ENCODE data around the gene ACTN2. TPM values are rescaled to one million over a fixed set of nuclear protein-coding genes. Genes with fewer than 3 reads are reported as not detected.

Gene ACTN2
- total RNA-seq, 1 experiment from 2014 or later: 0.49 TPM

DNA sequence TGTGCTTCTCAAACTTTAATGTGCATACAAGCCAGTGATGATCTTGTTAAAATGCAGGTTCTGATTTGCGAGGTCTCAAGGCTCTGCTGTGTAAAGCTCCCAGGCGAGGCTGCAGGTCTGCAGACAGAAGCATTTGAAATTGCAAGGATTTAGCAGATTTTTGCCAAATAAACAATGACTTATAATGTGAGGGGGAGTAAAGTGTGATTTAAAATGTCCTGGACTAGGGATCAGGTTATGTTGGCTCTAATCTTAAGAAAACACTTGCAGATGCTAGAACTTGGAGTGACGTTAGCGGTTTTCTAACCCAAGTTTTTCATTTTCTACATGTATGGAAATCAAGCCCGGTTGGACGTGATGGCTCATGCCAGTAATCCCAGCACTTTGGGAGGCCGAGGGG is 16.2 kb upstream of the ACTN2 start:
- intact Hi-C loops (cut with micrococcal nuclease; ENCODE audit: unreplicated experiment) (no loop called here), in situ Hi-C loops (cut with HindIII; ENCODE audit: low pct_unique_long_range_greater_than_20kb, low sequenced_read_pairs) (no loop called here)
- Histone ChIP-seq H3K9me3 (ENCODE audit: control insufficient read depth, insufficient read depth, low read depth, low read length) (no peaks in the 10 kb centered on the region), H3K27me3 (ENCODE audit: control insufficient read depth, insufficient read depth, low read length) (0 out of 2 replicates have a peak, but pooled peaks cover 2% of the 10 kb centered on the region), H3K36me3 (ENCODE audit: control insufficient read depth, insufficient read depth, low read length) (no peaks in the 10 kb centered on the region), H3K27ac (ENCODE audit: low read length) (no peak overlapping the region), H3K4me3 (ENCODE audit: low read depth in 2 of 2, low read length in 2 of 2) (no peak overlapping the region), H3K4me1 (ENCODE audit: control insufficient read depth, insufficient read depth, low read length) (no peaks in the 10 kb centered on the region)
- POLR2A ChIA-PET: no interaction called here
- no peak for ATAC-seq
- no TSS peak for BruUV-seq (replicated peaks)
- TF ChIP-seq, protein P1, sequence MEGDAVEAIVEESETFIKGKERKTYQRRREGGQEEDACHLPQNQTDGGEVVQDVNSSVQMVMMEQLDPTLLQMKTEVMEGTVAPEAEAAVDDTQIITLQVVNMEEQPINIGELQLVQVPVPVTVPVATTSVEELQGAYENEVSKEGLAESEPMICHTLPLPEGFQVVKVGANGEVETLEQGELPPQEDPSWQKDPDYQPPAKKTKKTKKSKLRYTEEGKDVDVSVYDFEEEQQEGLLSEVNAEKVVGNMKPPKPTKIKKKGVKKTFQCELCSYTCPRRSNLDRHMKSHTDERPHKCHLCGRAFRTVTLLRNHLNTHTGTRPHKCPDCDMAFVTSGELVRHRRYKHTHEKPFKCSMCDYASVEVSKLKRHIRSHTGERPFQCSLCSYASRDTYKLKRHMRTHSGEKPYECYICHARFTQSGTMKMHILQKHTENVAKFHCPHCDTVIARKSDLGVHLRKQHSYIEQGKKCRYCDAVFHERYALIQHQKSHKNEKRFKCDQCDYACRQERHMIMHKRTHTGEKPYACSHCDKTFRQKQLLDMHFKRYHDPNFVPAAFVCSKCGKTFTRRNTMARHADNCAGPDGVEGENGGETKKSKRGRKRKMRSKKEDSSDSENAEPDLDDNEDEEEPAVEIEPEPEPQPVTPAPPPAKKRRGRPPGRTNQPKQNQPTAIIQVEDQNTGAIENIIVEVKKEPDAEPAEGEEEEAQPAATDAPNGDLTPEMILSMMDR (IDR thresholded peaks at IDR 0.05): no peak
- TF ChIP-seq POLR2AphosphoS5 (IDR thresholded peaks at IDR 0.05; ENCODE audit: low read depth, low read length) (no peak), TCF7L2 (IDR thresholded peaks at IDR 0.05; ENCODE audit: low read depth, low read length) (no peak), SIN3A (IDR thresholded peaks at IDR 0.05; ENCODE audit: borderline replicate concordance, insufficient read depth, low read depth, low read length) (no peak)
- TF ChIP-seq, protein P2, sequence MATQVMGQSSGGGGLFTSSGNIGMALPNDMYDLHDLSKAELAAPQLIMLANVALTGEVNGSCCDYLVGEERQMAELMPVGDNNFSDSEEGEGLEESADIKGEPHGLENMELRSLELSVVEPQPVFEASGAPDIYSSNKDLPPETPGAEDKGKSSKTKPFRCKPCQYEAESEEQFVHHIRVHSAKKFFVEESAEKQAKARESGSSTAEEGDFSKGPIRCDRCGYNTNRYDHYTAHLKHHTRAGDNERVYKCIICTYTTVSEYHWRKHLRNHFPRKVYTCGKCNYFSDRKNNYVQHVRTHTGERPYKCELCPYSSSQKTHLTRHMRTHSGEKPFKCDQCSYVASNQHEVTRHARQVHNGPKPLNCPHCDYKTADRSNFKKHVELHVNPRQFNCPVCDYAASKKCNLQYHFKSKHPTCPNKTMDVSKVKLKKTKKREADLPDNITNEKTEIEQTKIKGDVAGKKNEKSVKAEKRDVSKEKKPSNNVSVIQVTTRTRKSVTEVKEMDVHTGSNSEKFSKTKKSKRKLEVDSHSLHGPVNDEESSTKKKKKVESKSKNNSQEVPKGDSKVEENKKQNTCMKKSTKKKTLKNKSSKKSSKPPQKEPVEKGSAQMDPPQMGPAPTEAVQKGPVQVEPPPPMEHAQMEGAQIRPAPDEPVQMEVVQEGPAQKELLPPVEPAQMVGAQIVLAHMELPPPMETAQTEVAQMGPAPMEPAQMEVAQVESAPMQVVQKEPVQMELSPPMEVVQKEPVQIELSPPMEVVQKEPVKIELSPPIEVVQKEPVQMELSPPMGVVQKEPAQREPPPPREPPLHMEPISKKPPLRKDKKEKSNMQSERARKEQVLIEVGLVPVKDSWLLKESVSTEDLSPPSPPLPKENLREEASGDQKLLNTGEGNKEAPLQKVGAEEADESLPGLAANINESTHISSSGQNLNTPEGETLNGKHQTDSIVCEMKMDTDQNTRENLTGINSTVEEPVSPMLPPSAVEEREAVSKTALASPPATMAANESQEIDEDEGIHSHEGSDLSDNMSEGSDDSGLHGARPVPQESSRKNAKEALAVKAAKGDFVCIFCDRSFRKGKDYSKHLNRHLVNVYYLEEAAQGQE (IDR thresholded peaks at IDR 0.05; ENCODE audit: insufficient read depth in 1 of 2, low read depth in 2 of 2, low read length in 1 of 2): no peak
- CTCF ChIA-PET: no interaction called here
- DNase-seq (ENCODE audit: low read depth, low spot score): no peak

DNA sequence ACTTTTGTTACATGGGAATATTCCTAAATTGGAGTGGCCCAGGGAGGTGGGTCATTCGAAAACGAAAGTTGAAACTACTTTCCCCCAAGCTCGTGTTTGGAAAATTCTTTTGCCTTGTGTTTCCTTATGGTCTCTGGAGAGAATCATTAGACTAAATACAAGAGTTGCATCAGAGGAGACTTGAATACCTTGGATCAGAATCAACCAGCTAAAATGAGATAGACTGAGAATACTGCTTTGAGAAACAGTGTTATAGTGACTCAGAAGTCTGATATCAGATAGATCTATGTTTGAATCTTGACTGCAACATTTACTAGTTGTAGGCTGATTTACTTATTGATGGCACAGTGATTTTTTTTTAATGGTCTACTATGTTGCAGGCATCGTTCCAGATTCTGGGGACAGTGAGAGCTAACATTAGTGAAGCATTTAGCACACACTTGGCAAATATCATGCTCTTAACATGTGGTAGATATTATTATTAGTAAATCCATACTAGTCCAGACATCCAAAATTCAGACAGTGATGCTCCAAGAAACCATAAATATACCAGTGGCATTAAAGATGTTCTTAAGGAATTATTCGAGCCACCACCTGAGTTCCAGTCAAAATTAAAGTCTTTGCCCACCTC is 12.9 kb upstream of the ACTN2 start:
- BruUV-seq (replicated peaks): no TSS peak
- DNase-seq (ENCODE audit: low read depth, low spot score) (no peak), ATAC-seq (no peak)
- H3K4me1 ChIP-seq (ENCODE audit: control insufficient read depth, insufficient read depth, low read length): no peaks in the 10 kb centered on the region
- H3K27ac ChIP-seq (ENCODE audit: low read length): no peak overlapping the region
- in situ Hi-C loops (cut with HindIII; ENCODE audit: low pct_unique_long_range_greater_than_20kb, low sequenced_read_pairs): no loop called here
- CTCF ChIA-PET: no interaction called here
- POLR2A ChIA-PET: no interaction called here
- intact Hi-C loops (cut with micrococcal nuclease; ENCODE audit: unreplicated experiment): no loop called here
- H3K36me3 ChIP-seq (ENCODE audit: control insufficient read depth, insufficient read depth, low read length): no peaks in the 10 kb centered on the region
- TF ChIP-seq SIN3A (IDR thresholded peaks at IDR 0.05; ENCODE audit: borderline replicate concordance, insufficient read depth, low read depth, low read length): no peak
- no peak overlapping the region; a peak in 1 of 4 replicates for H3K4me3 ChIP-seq (ENCODE audit: low read depth in 2 of 2, low read length in 2 of 2)
- H3K27me3 ChIP-seq (ENCODE audit: control insufficient read depth, insufficient read depth, low read length): peaks cover 7% of the 10 kb centered on the region
- no peaks in the 10 kb centered on the region for H3K9me3 ChIP-seq (ENCODE audit: control insufficient read depth, insufficient read depth, low read depth, low read length)

DNA sequence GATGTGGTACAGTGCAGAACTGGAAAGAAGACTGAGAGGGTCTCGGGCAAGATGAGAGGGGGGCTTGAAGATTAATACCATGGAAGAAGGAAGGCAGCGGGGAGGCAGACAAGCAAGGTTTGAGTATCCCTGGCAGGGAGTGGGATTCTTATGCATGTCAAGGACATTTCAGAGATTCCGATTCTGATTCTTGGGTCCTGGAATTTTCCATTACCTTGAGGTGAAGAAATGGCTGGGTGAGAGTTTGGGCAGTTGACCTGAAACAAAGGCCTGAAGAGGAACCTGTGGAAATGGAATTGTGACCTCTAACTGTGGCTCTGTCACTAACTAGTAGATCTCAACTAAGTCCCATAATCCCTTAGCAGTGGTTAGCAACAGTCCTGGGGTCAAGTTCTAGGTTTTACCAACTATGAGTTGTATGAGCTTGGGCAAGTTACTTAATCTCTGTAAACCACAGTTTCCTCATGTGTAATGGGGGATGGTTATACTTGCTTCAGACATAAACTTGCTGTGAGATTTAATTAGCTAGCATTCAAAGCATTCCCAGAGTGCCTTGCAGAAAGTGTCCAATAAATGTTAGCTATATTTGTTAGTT is 8.6 kb upstream of the ACTN2 start:
- in situ Hi-C loops (cut with HindIII; ENCODE audit: low pct_unique_long_range_greater_than_20kb, low sequenced_read_pairs) (no loop called here), intact Hi-C loops (cut with micrococcal nuclease; ENCODE audit: unreplicated experiment) (no loop called here)
- DNase-seq (ENCODE audit: low read depth, low spot score) (no peak), ATAC-seq (no peak)
- Histone ChIP-seq H3K27ac (ENCODE audit: low read length) (no peak overlapping the region), H3K4me3 (ENCODE audit: low read depth in 2 of 2, low read length in 2 of 2) (no peak overlapping the region), H3K36me3 (ENCODE audit: control insufficient read depth, insufficient read depth, low read length) (no peaks in the 10 kb centered on the region), H3K4me1 (ENCODE audit: control insufficient read depth, insufficient read depth, low read length) (no peaks in the 10 kb centered on the region), H3K9me3 (ENCODE audit: control insufficient read depth, insufficient read depth, low read depth, low read length) (no peaks in the 10 kb centered on the region), H3K27me3 (ENCODE audit: control insufficient read depth, insufficient read depth, low read length) (peaks cover 14% of the 10 kb centered on the region)
- no peak for TF ChIP-seq TCF7L2 (IDR thresholded peaks at IDR 0.05; ENCODE audit: low read depth, low read length)
- no peak for TF ChIP-seq SIN3A (IDR thresholded peaks at IDR 0.05; ENCODE audit: borderline replicate concordance, insufficient read depth, low read depth, low read length)
- TF ChIP-seq, protein P2 (IDR thresholded peaks at IDR 0.05; ENCODE audit: insufficient read depth in 1 of 2, low read depth in 2 of 2, low read length in 1 of 2): no peak
- no peak for TF ChIP-seq POLR2AphosphoS5 (IDR thresholded peaks at IDR 0.05; ENCODE audit: low read depth, low read length)
- TF ChIP-seq, protein P1 (IDR thresholded peaks at IDR 0.05): no peak
- CTCF ChIA-PET: no interaction called here
- POLR2A ChIA-PET: no interaction called here
- no TSS peak for BruUV-seq (replicated peaks)
